ENCODE results near the gene TRIM71.

The TRIM71 gene

GRCh38 chr3:32820971-32821685 is 3.3 kb downstream of the TRIM71 start:
- no peaks in the 10 kb centered on the region for H3K9me3 ChIP-seq (ENCODE audit: control insufficient read depth, insufficient read depth, low read depth, low read length)
- ChIA-PET POLR2A (no interaction called here), CTCF (interaction anchor here (0.6 kb wide), 1 partner anchor 377 kb away, joined by 4 read pairs; no protein-coding TSS in a partner anchor)
- H3K4me3 ChIP-seq (ENCODE audit: low read depth, low read length), result no peak overlapping the region
- H3K4me1 ChIP-seq (ENCODE audit: control insufficient read depth, insufficient read depth, low read length), result no peaks in the 10 kb centered on the region
- TF ChIP-seq ZNF549 (tag by site-specific recombination; IDR thresholded peaks at IDR 0.05) (no peak), BCL11A (tag by site-specific recombination; IDR thresholded peaks at IDR 0.05; ENCODE audit: low read depth) (no peak), SCRT2 (tag by site-specific recombination; IDR thresholded peaks at IDR 0.05) (no peak), SP2 (tag by site-specific recombination; IDR thresholded peaks at IDR 0.05) (no peak), TRIM28 (IDR thresholded peaks at IDR 0.05; ENCODE audit: borderline replicate concordance, low read length) (no peak), ZNF555 (tag by site-specific recombination; conservative IDR thresholded peaks at IDR 0.05) (no peak), ZNF2 (tag by site-specific recombination; IDR thresholded peaks at IDR 0.05) (no peak), ZNF514 (tag by site-specific recombination; IDR thresholded peaks at IDR 0.05) (no peak), ZNF335 (tag by site-specific recombination; conservative IDR thresholded peaks at IDR 0.05) (no peak), ZNF354C (tag by site-specific recombination; IDR thresholded peaks at IDR 0.05; ENCODE audit: borderline replicate concordance, low read depth) (no peak), ZNF560 (tag by site-specific recombination; IDR thresholded peaks at IDR 0.05; ENCODE audit: borderline replicate concordance) (no peak), ZNF211 (tag by site-specific recombination; IDR thresholded peaks at IDR 0.05; ENCODE audit: low read depth) (no peak), ZNF544 (tag by site-specific recombination; IDR thresholded peaks at IDR 0.05) (no peak), ZNF19 (tag by site-specific recombination; IDR thresholded peaks at IDR 0.05; ENCODE audit: low read depth) (no peak), ZNF692 (tag by site-specific recombination; IDR thresholded peaks at IDR 0.05) (no peak), SP7 (tag by site-specific recombination; IDR thresholded peaks at IDR 0.05) (no peak)
- TF ChIP-seq, protein P1, sequence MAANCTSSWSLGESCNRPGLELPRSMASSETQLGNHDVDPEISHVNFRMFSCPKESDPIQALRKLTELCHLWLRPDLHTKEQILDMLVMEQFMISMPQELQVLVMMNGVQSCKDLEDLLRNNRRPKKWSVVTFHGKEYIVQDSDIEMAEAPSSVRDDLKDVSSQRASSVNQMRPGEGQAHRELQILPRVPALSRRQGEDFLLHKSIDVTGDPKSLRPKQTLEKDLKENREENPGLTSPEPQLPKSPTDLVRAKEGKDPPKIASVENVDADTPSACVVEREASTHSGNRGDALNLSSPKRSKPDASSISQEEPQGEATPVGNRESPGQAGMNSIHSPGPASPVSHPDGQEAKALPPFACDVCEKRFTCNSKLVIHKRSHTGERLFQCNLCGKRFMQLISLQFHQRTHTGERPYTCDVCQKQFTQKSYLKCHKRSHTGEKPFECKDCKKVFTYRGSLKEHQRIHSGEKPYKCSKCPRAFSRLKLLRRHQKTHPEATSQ (tag by site-specific recombination; IDR thresholded peaks at IDR 0.05), result no peak
- TF ChIP-seq, protein P2, sequence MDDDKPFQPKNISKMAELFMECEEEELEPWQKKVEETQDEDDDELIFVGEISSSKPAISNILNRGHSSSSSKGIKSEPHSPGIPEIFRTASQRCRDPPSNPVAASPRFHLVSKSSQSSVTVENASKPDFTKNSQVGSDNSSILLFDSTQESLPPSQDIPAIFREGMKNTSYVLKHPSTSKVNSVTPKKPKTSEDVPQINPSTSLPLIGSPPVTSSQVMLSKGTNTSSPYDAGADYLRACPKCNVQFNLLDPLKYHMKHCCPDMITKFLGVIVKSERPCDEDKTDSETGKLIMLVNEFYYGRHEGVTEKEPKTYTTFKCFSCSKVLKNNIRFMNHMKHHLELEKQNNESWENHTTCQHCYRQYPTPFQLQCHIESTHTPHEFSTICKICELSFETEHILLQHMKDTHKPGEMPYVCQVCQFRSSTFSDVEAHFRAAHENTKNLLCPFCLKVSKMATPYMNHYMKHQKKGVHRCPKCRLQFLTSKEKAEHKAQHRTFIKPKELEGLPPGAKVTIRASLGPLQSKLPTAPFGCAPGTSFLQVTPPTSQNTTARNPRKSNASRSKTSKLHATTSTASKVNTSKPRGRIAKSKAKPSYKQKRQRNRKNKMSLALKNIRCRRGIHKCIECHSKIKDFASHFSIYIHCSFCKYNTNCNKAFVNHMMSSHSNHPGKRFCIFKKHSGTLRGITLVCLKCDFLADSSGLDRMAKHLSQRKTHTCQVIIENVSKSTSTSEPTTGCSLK (tag by site-specific recombination; IDR thresholded peaks at IDR 0.05), result no peak
- peaks cover 0 to 20% of the 10 kb centered on the region in 2 experiments; a peak in 1 of 3 replicates for H3K36me3 ChIP-seq (ENCODE audit: control insufficient read depth in 2 of 2, insufficient read depth in 1 of 2, low read length in 2 of 2)
- no peak overlapping the region for H3K27ac ChIP-seq (ENCODE audit: extremely low read depth, low read depth, low read length)

GRCh38 chr3:32821686-32822296 is 4.0 kb downstream of the TRIM71 start:
- Histone ChIP-seq H3K4me1 (ENCODE audit: control insufficient read depth, insufficient read depth, low read length) (no peaks in the 10 kb centered on the region), H3K9me3 (ENCODE audit: control insufficient read depth, insufficient read depth, low read depth, low read length) (no peaks in the 10 kb centered on the region), H3K27ac (ENCODE audit: extremely low read depth, low read depth, low read length) (no peak overlapping the region), H3K36me3 (ENCODE audit: control insufficient read depth in 2 of 2, insufficient read depth in 1 of 2, low read length in 2 of 2) (peaks cover 0 to 20% of the 10 kb centered on the region in 2 experiments; a peak in 1 of 3 replicates), H3K4me3 (ENCODE audit: low read depth, low read length) (no peak overlapping the region)
- TF ChIP-seq PRDM1 (tag by site-specific recombination; IDR thresholded peaks at IDR 0.05), result no peak
- TF ChIP-seq KLF16 (tag by site-specific recombination; IDR thresholded peaks at IDR 0.05), result no peak
- TF ChIP-seq HOXA7 (CRISPR knock-in tag; IDR thresholded peaks at IDR 0.05; ENCODE audit: borderline replicate concordance), result no peak
- no peak for TF ChIP-seq ZNF558 (tag by site-specific recombination; IDR thresholded peaks at IDR 0.05)
- no peak for TF ChIP-seq ZEB2 (tag by site-specific recombination; IDR thresholded peaks at IDR 0.05)
- TF ChIP-seq ZNF792 (tag by site-specific recombination; IDR thresholded peaks at IDR 0.05), result no peak
- TF ChIP-seq ZNF169 (tag by site-specific recombination; IDR thresholded peaks at IDR 0.05), result no peak
- no peak for TF ChIP-seq ZBTB48 (tag by site-specific recombination; IDR thresholded peaks at IDR 0.05)
- TF ChIP-seq ZNF274 (IDR thresholded peaks at IDR 0.05; ENCODE audit: low read length), result no peak
- no peak for TF ChIP-seq ZNF274 (tag by site-specific recombination; IDR thresholded peaks at IDR 0.05; ENCODE audit: borderline replicate concordance)
- TF ChIP-seq ZFP41 (tag by site-specific recombination; IDR thresholded peaks at IDR 0.05; ENCODE audit: borderline replicate concordance), result no peak
- POLR2A ChIA-PET, result no interaction called here
- CTCF ChIA-PET, result interaction anchor here (0.6 kb wide), 1 partner anchor 378 kb away, joined by 4 read pairs; no protein-coding TSS in a partner anchor
